Measurements from ENCODE around the gene ART1. TPM values are rescaled to one million over a fixed set of nuclear protein-coding genes. Genes with fewer than 3 reads are reported as not detected.

The ART1 gene
- total RNA-seq, 1 donor from 2014 or later, result not detected

- peaks cover 6% of the 10 kb centered on the region for H3K4me1 Mint-ChIP-seq (ENCODE audit: low read depth, unreplicated experiment)
- H2AFZ ChIP-seq (ENCODE audit: low read depth, low read length), result no peak overlapping the region
- no peaks in the 10 kb centered on the region for H3K79me2 ChIP-seq (ENCODE audit: insufficient read depth, low read length)
- H3K27ac Mint-ChIP-seq (ENCODE audit: unreplicated experiment), result no peak overlapping the region
- no peaks in the 10 kb centered on the region for H3K9me3 Mint-ChIP-seq (ENCODE audit: unreplicated experiment)
- H3K9ac ChIP-seq (ENCODE audit: low read length), result no peak overlapping the region
- H3K27ac ChIP-seq (ENCODE audit: low read depth, low read length), result no peak overlapping the region
- H3K27me3 ChIP-seq (ENCODE audit: insufficient read depth, low read length), result no peaks in the 10 kb centered on the region
- peaks cover 3% of the 10 kb centered on the region for H3K36me3 Mint-ChIP-seq (ENCODE audit: low read depth, unreplicated experiment)
- H4K20me1 ChIP-seq (ENCODE audit: insufficient read depth, low read length), result no peaks in the 10 kb centered on the region
- H3K9me3 ChIP-seq (ENCODE audit: insufficient read depth, low read depth, low read length), result no peaks in the 10 kb centered on the region
- H3K36me3 ChIP-seq (ENCODE audit: insufficient read depth, low read length), result no peaks in the 10 kb centered on the region
- TF ChIP-seq CTCF (IDR thresholded peaks at IDR 0.05; ENCODE audit: insufficient read depth, low read depth, low read length) (no peak), EZH2 (IDR thresholded peaks at IDR 0.05; ENCODE audit: insufficient read depth, low read length) (no peak)
- H3K4me3 ChIP-seq (ENCODE audit: insufficient read depth, low read depth, low read length), result no peak overlapping the region
- DNase-seq (ENCODE audit: low read depth), result no peak
- peaks cover 21% of the 10 kb centered on the region for H3K27me3 Mint-ChIP-seq (ENCODE audit: low read depth, unreplicated experiment)
- no peak for FAIRE-seq
- no peaks in the 10 kb centered on the region for H3K4me1 ChIP-seq (ENCODE audit: insufficient read depth, low read length)
- H3K4me2 ChIP-seq (ENCODE audit: low read length), result no peak overlapping the region
- H3K4me3 Mint-ChIP-seq (ENCODE audit: unreplicated experiment), result no peak overlapping the region
These were observed 13.6 kb upstream of the ART1 start for GRCh38 chr11:3631331-3631730.

DNA sequence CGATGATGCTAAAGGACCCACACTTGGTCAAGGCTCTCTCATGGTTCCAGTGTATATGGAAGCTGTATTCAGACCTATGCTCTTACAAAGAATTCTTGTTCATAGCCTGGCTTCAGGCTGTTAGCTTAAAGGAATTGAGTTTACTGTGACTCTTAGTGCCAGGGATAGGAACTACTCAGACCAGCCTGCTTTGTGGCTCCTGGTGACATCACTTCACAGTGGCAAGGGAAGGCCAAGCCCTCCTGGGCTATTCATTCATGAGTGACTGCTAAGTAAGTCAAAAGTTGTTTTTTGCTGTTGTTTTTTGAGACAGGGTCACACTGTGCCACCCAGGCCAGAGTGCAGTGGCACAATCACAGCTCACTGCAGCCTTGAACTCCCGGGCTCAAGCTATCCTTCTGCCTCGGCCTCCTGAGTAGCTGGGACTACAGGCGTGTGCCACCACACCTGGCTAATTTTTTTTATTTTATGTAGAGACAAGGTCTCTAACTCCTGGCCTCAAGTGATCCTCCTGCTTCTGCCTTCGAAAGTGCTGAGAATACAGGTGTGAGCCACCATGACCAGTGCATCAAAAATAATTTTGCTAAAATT, 12.8 kb upstream of the ART1 start:
- no peaks in the 10 kb centered on the region for H3K9me3 Mint-ChIP-seq (ENCODE audit: unreplicated experiment)
- DNase-seq (ENCODE audit: low read depth), result no peak

More for the DNA sequence above, 12.8 kb upstream of the ART1 start:
- Mint-ChIP-seq H3K27ac (ENCODE audit: unreplicated experiment) (no peak overlapping the region), H3K4me3 (ENCODE audit: unreplicated experiment) (no peak overlapping the region), H3K27me3 (ENCODE audit: low read depth, unreplicated experiment) (peaks cover 28% of the 10 kb centered on the region), H3K4me1 (ENCODE audit: low read depth, unreplicated experiment) (peaks cover 2% of the 10 kb centered on the region), H3K36me3 (ENCODE audit: low read depth, unreplicated experiment) (peaks cover 3% of the 10 kb centered on the region)
- no peaks in the 10 kb centered on the region for H4K20me1 ChIP-seq (ENCODE audit: insufficient read depth, low read length)
- H3K36me3 ChIP-seq (ENCODE audit: insufficient read depth, low read length), result no peaks in the 10 kb centered on the region
- TF ChIP-seq EZH2 (IDR thresholded peaks at IDR 0.05; ENCODE audit: insufficient read depth, low read length), result no peak
- no peak for TF ChIP-seq CTCF (IDR thresholded peaks at IDR 0.05; ENCODE audit: insufficient read depth, low read depth, low read length)
- H3K27me3 ChIP-seq (ENCODE audit: insufficient read depth, low read length), result no peaks in the 10 kb centered on the region
- H3K9me3 ChIP-seq (ENCODE audit: insufficient read depth, low read depth, low read length), result no peaks in the 10 kb centered on the region
- H3K4me1 ChIP-seq (ENCODE audit: insufficient read depth, low read length), result no peaks in the 10 kb centered on the region
- H3K4me3 ChIP-seq (ENCODE audit: insufficient read depth, low read depth, low read length), result no peak overlapping the region
- no peak overlapping the region for H2AFZ ChIP-seq (ENCODE audit: low read depth, low read length)
- no peaks in the 10 kb centered on the region for H3K79me2 ChIP-seq (ENCODE audit: insufficient read depth, low read length)
- H3K27ac ChIP-seq (ENCODE audit: low read depth, low read length), result no peak overlapping the region
- FAIRE-seq, result no peak
- H3K4me2 ChIP-seq (ENCODE audit: low read length), result no peak overlapping the region
- no peak overlapping the region for H3K9ac ChIP-seq (ENCODE audit: low read length)
